ENCODE measurements around the gene REPS2.

The REPS2 gene

DNA sequence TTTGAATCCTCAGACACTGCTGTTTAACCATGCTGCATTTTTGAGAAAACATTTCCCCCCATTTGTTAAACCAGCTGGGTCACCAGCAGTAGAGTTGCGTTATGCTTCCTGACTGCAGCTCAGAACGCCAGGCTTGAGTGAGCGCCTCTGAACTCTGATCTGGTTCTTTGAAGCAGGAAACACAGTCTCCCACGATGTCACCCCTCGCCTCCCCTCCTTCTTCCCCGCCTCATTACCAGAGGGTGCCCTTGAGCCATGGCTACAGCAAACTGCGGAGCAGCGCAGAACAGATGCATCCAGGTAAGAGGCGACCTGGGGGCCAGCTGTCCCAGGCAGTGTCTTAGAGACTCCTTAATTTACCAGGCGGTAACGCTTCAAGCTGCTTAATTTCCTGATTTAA lies 78.4 kb downstream of the REPS2 start:
- FAIRE-seq (peak; percentile 5), DNase-seq (ENCODE audit: insufficient read length, low spot score) (no peak)
- TF ChIP-seq TAF1 (IDR thresholded peaks at IDR 0.05; ENCODE audit: low read depth, low read length) (no peak), PAX5 (IDR thresholded peaks at IDR 0.05; ENCODE audit: insufficient read depth, low read length, severe bottlenecking) (no peak), POLR2A (IDR thresholded peaks at IDR 0.05; ENCODE audit: low read depth, low read length) (no peak), POLR2AphosphoS5 (IDR thresholded peaks at IDR 0.05; ENCODE audit: low read depth, low read length) (no peak), SPI1 (IDR thresholded peaks at IDR 0.05; ENCODE audit: low read depth, low read length) (no peak), POU2F2 (IDR thresholded peaks at IDR 0.05; ENCODE audit: low read depth, low read length) (no peak)

- TF ChIP-seq POLR2AphosphoS5 (IDR thresholded peaks at IDR 0.05; ENCODE audit: low read depth, low read length): no peak
- TF ChIP-seq SPI1 (IDR thresholded peaks at IDR 0.05; ENCODE audit: low read depth, low read length): no peak
- no peak for TF ChIP-seq TAF1 (IDR thresholded peaks at IDR 0.05; ENCODE audit: low read depth, low read length)
- TF ChIP-seq POLR2A (IDR thresholded peaks at IDR 0.05; ENCODE audit: low read depth, low read length): no peak
- TF ChIP-seq POU2F2 (IDR thresholded peaks at IDR 0.05; ENCODE audit: low read depth, low read length): no peak
- no peak for TF ChIP-seq PAX5 (IDR thresholded peaks at IDR 0.05; ENCODE audit: insufficient read depth, low read length, severe bottlenecking)
- DNase-seq (ENCODE audit: insufficient read length, low spot score) (no peak), FAIRE-seq (no peak)
Observed at GRCh38 chrX:17025621-17026302, 79.3 kb downstream of the REPS2 start.

DNA sequence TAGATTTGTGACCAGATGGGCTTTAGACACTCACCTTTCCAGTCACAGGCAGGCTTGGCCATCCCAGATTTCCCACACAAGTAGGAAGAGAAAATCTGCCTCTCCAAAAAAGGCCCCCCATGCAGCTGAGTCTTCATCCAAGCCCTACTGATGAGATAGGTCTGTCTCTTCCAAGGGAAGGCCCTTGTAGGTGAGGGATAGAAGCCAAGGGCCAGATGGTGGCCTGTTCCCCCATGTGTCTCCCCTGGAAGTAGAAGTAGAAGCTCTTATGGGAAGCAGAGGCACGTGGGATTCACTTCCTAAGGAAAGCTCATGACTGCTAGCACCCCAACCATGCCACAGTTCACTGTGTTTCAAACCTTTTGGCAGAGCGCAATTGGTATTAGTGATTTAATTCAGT lies 81.5 kb downstream of the REPS2 start:
- no peak for FAIRE-seq

DNA sequence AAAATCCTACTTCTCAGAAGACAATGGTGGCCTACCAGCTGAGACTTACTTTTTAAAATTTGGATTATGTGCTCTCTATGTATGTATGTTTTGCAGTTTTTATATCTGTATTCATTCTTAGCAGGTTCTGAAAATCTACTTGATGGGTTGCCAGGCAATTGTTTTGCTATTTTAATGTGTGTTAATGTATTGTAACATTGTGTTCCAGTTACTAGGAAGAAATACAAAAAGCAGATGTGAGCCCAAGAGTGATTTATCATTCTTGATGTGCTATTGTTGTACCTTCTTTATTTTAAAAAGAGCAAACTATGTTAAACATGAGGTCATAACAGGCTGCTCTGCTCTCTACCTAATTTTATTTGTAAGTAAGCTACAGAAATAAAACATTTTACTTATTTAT lies 81.9 kb downstream of the REPS2 start:
- DNase-seq (ENCODE audit: insufficient read length, low spot score): no peak
- TF ChIP-seq TAF1 (IDR thresholded peaks at IDR 0.05; ENCODE audit: low read depth, low read length) (no peak), SPI1 (IDR thresholded peaks at IDR 0.05; ENCODE audit: low read depth, low read length) (no peak), PAX5 (IDR thresholded peaks at IDR 0.05; ENCODE audit: insufficient read depth, low read length, severe bottlenecking) (no peak), POU2F2 (IDR thresholded peaks at IDR 0.05; ENCODE audit: low read depth, low read length) (no peak), POLR2A (IDR thresholded peaks at IDR 0.05; ENCODE audit: low read depth, low read length) (no peak), POLR2AphosphoS5 (IDR thresholded peaks at IDR 0.05; ENCODE audit: low read depth, low read length) (no peak)
- FAIRE-seq: no peak

More for the DNA sequence above, 81.5 kb downstream of the REPS2 start:
- no peak for TF ChIP-seq SPI1 (IDR thresholded peaks at IDR 0.05; ENCODE audit: low read depth, low read length)
- TF ChIP-seq POLR2A (IDR thresholded peaks at IDR 0.05; ENCODE audit: low read depth, low read length): no peak
- TF ChIP-seq POU2F2 (IDR thresholded peaks at IDR 0.05; ENCODE audit: low read depth, low read length): no peak
- TF ChIP-seq POLR2AphosphoS5 (IDR thresholded peaks at IDR 0.05; ENCODE audit: low read depth, low read length): no peak
- no peak for TF ChIP-seq TAF1 (IDR thresholded peaks at IDR 0.05; ENCODE audit: low read depth, low read length)
- TF ChIP-seq PAX5 (IDR thresholded peaks at IDR 0.05; ENCODE audit: insufficient read depth, low read length, severe bottlenecking): no peak
- no peak for DNase-seq (ENCODE audit: insufficient read length, low spot score)

DNA sequence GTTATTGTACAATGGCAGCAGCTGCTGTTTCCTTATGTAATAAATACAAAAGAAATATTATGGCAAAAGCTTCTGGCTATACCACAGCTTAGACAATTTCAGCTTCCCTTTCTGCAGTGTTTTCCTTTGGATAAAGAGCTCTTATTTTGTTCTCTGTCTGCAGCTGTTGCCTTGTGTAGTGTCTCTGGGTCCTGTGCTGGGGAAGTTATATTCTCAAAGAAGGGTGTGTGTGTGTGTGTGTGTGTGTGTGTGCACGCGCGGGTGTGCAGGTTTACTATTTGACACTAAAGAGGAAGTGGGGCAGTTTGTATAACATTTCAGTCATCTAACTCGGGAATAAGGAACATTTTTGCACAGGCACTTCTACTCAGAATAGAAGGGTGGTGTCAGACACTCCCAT lies 83.6 kb downstream of the REPS2 start:
- no peak for TF ChIP-seq POU2F2 (IDR thresholded peaks at IDR 0.05; ENCODE audit: low read depth, low read length)
- TF ChIP-seq TAF1 (IDR thresholded peaks at IDR 0.05; ENCODE audit: low read depth, low read length): no peak
- TF ChIP-seq POLR2AphosphoS5 (IDR thresholded peaks at IDR 0.05; ENCODE audit: low read depth, low read length): no peak
- TF ChIP-seq SPI1 (IDR thresholded peaks at IDR 0.05; ENCODE audit: low read depth, low read length): peak; percentile 50
- TF ChIP-seq POLR2A (IDR thresholded peaks at IDR 0.05; ENCODE audit: low read depth, low read length): no peak
- TF ChIP-seq PAX5 (IDR thresholded peaks at IDR 0.05; ENCODE audit: insufficient read depth, low read length, severe bottlenecking): no peak
- no peak for DNase-seq (ENCODE audit: insufficient read length, low spot score)
- no peak for FAIRE-seq

DNA sequence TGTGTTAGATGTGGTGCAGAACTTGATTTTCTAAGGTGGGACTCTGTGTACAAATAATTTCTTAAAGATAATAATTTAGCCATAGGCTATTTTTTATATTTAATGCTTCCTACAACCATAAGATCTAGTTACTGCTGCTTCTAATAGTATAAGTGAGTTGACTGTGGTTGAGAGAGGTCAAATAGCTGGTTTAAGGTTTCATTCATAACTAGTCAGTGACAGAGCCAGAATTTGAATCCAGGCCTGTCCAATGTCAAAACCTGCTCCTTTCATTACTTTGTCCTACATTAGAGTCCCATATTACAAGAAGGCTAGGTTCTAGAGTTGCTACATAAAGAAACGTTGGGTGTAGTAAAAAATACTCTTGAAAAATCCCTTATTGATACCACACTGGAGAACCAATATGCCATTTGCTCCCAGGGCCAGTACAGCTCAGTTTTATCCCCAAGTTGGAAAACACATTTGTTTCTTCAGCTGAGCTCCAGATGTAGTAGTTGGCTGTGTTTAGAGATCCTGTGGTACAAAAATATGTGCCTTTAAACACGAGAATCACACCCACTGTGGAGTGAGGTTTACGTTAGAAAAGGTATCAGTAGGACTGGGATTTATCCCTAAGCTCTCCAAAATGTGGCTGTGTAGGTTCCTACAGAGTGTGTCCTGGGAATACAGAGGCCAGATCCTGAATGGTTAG lies 84.3 kb downstream of the REPS2 start:
- TF ChIP-seq PAX5 (IDR thresholded peaks at IDR 0.05; ENCODE audit: insufficient read depth, low read length, severe bottlenecking) (no peak), TAF1 (IDR thresholded peaks at IDR 0.05; ENCODE audit: low read depth, low read length) (no peak), POLR2A (IDR thresholded peaks at IDR 0.05; ENCODE audit: low read depth, low read length) (no peak), POLR2AphosphoS5 (IDR thresholded peaks at IDR 0.05; ENCODE audit: low read depth, low read length) (no peak), SPI1 (IDR thresholded peaks at IDR 0.05; ENCODE audit: low read depth, low read length) (no peak), POU2F2 (IDR thresholded peaks at IDR 0.05; ENCODE audit: low read depth, low read length) (no peak)
- no peak for FAIRE-seq
- DNase-seq (ENCODE audit: insufficient read length, low spot score): no peak

- no peak for FAIRE-seq
- TF ChIP-seq POLR2A (IDR thresholded peaks at IDR 0.05; ENCODE audit: low read depth, low read length) (no peak), SPI1 (IDR thresholded peaks at IDR 0.05; ENCODE audit: low read depth, low read length) (no peak), POU2F2 (IDR thresholded peaks at IDR 0.05; ENCODE audit: low read depth, low read length) (no peak), PAX5 (IDR thresholded peaks at IDR 0.05; ENCODE audit: insufficient read depth, low read length, severe bottlenecking) (no peak)
- no peak for DNase-seq (ENCODE audit: insufficient read length, low spot score)
Observed at GRCh38 chrX:17031827-17032226, 85.4 kb downstream of the REPS2 start.

DNA sequence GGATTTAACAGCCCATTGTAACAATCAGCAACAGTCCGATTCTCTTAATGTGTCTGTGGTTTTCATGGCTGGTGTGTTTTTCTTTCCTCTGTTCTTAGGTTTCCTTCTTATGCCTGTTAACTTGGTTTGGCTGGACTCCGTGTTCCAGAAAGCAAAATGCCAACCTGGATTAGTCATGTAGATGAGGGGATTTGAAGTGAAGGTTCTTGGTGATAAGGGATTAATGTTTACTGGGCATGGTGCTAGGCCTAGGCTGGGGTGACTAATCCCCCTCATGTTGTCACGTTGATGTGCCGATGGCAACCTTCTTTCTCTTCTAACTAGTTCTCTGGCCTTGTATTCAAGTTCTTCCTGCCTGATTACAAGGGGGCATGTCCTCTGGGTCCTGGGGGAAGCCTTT lies 85.9 kb downstream of the REPS2 start:
- FAIRE-seq: no peak
- DNase-seq (ENCODE audit: insufficient read length, low spot score): no peak
- TF ChIP-seq PAX5 (IDR thresholded peaks at IDR 0.05; ENCODE audit: insufficient read depth, low read length, severe bottlenecking) (no peak), TAF1 (IDR thresholded peaks at IDR 0.05; ENCODE audit: low read depth, low read length) (no peak), POLR2A (IDR thresholded peaks at IDR 0.05; ENCODE audit: low read depth, low read length) (no peak), POU2F2 (IDR thresholded peaks at IDR 0.05; ENCODE audit: low read depth, low read length) (no peak), SPI1 (IDR thresholded peaks at IDR 0.05; ENCODE audit: low read depth, low read length) (no peak), POLR2AphosphoS5 (IDR thresholded peaks at IDR 0.05; ENCODE audit: low read depth, low read length) (no peak)

DNA sequence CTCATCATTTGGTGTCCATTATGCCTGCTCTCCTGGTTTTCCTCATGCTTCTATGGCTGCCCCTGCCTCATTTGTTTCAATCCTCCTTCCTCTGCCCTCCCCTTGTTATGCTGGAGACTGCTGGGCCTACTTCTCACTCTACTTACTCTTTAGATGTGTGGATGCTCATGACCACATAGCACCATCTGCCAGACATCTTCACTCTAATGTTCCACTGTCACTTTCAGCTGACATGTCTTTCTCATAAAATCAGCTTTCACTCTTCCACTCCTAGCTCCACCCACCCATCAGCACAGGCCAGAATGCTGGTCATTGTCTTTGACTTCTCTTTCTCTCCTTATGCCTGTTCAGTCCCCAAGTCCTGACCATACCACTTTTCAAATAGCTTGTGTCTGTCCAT lies 86.8 kb downstream of the REPS2 start:
- peak; percentile 58 for FAIRE-seq
- no peak for TF ChIP-seq SPI1 (IDR thresholded peaks at IDR 0.05; ENCODE audit: low read depth, low read length)
- TF ChIP-seq PAX5 (IDR thresholded peaks at IDR 0.05; ENCODE audit: insufficient read depth, low read length, severe bottlenecking): no peak
- no peak for TF ChIP-seq POLR2AphosphoS5 (IDR thresholded peaks at IDR 0.05; ENCODE audit: low read depth, low read length)
- no peak for TF ChIP-seq TAF1 (IDR thresholded peaks at IDR 0.05; ENCODE audit: low read depth, low read length)
- TF ChIP-seq POLR2A (IDR thresholded peaks at IDR 0.05; ENCODE audit: low read depth, low read length): no peak
- TF ChIP-seq POU2F2 (IDR thresholded peaks at IDR 0.05; ENCODE audit: low read depth, low read length): no peak
- DNase-seq (ENCODE audit: insufficient read length, low spot score): no peak

Data from GM12891 (cell line).